ENCODE measurements around the gene RAB5B. TPM values are rescaled to one million over a fixed set of nuclear protein-coding genes. Genes with fewer than 3 reads are reported as not detected.

Gene RAB5B
- total RNA-seq, 1 experiment from 2014 or later = 102 TPM

GRCh38 chr12:55937981-55938380 lies 35.9 kb upstream of the RAB5B start:
- intact Hi-C loops (cut with micrococcal nuclease; ENCODE audit: unreplicated experiment) = no loop called here
- in situ Hi-C loops (cut with HindIII; ENCODE audit: low pct_unique_long_range_greater_than_20kb, low sequenced_read_pairs) = no loop called here
- BruUV-seq (replicated peaks) = no TSS peak
- peaks cover 7% of the 10 kb centered on the region; the same call in 1 of the 2 replicates for H3K27me3 ChIP-seq (ENCODE audit: control insufficient read depth, insufficient read depth, low read length)
- DNase-seq (ENCODE audit: low read depth, low spot score) (no peak), ATAC-seq (no peak)
- peaks cover 4% of the 10 kb centered on the region; the same call in 1 of the 2 replicates for H3K4me1 ChIP-seq (ENCODE audit: control insufficient read depth, insufficient read depth, low read length)
- H3K4me3 ChIP-seq (ENCODE audit: low read depth in 2 of 2, low read length in 2 of 2) = no peak overlapping the region
- TF ChIP-seq TCF7L2 (IDR thresholded peaks at IDR 0.05; ENCODE audit: low read depth, low read length) (no peak), POLR2AphosphoS5 (IDR thresholded peaks at IDR 0.05; ENCODE audit: low read depth, low read length) (no peak), SIN3A (IDR thresholded peaks at IDR 0.05; ENCODE audit: borderline replicate concordance, insufficient read depth, low read depth, low read length) (no peak)
- TF ChIP-seq, protein P1, sequence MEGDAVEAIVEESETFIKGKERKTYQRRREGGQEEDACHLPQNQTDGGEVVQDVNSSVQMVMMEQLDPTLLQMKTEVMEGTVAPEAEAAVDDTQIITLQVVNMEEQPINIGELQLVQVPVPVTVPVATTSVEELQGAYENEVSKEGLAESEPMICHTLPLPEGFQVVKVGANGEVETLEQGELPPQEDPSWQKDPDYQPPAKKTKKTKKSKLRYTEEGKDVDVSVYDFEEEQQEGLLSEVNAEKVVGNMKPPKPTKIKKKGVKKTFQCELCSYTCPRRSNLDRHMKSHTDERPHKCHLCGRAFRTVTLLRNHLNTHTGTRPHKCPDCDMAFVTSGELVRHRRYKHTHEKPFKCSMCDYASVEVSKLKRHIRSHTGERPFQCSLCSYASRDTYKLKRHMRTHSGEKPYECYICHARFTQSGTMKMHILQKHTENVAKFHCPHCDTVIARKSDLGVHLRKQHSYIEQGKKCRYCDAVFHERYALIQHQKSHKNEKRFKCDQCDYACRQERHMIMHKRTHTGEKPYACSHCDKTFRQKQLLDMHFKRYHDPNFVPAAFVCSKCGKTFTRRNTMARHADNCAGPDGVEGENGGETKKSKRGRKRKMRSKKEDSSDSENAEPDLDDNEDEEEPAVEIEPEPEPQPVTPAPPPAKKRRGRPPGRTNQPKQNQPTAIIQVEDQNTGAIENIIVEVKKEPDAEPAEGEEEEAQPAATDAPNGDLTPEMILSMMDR (IDR thresholded peaks at IDR 0.05) = no peak
- TF ChIP-seq, protein P2, sequence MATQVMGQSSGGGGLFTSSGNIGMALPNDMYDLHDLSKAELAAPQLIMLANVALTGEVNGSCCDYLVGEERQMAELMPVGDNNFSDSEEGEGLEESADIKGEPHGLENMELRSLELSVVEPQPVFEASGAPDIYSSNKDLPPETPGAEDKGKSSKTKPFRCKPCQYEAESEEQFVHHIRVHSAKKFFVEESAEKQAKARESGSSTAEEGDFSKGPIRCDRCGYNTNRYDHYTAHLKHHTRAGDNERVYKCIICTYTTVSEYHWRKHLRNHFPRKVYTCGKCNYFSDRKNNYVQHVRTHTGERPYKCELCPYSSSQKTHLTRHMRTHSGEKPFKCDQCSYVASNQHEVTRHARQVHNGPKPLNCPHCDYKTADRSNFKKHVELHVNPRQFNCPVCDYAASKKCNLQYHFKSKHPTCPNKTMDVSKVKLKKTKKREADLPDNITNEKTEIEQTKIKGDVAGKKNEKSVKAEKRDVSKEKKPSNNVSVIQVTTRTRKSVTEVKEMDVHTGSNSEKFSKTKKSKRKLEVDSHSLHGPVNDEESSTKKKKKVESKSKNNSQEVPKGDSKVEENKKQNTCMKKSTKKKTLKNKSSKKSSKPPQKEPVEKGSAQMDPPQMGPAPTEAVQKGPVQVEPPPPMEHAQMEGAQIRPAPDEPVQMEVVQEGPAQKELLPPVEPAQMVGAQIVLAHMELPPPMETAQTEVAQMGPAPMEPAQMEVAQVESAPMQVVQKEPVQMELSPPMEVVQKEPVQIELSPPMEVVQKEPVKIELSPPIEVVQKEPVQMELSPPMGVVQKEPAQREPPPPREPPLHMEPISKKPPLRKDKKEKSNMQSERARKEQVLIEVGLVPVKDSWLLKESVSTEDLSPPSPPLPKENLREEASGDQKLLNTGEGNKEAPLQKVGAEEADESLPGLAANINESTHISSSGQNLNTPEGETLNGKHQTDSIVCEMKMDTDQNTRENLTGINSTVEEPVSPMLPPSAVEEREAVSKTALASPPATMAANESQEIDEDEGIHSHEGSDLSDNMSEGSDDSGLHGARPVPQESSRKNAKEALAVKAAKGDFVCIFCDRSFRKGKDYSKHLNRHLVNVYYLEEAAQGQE (IDR thresholded peaks at IDR 0.05; ENCODE audit: insufficient read depth in 1 of 2, low read depth in 2 of 2, low read length in 1 of 2) = no peak
- CTCF ChIA-PET = interaction anchor here (0.9 kb wide), 1 partner anchor 81 kb away, joined by 3 read pairs; no protein-coding TSS in a partner anchor
- no peaks in the 10 kb centered on the region for H3K9me3 ChIP-seq (ENCODE audit: control insufficient read depth, insufficient read depth, low read depth, low read length)
- POLR2A ChIA-PET = no interaction called here
- H3K36me3 ChIP-seq (ENCODE audit: control insufficient read depth, insufficient read depth, low read length) = no peaks in the 10 kb centered on the region
- H3K27ac ChIP-seq (ENCODE audit: low read length) = no peak overlapping the region

DNA sequence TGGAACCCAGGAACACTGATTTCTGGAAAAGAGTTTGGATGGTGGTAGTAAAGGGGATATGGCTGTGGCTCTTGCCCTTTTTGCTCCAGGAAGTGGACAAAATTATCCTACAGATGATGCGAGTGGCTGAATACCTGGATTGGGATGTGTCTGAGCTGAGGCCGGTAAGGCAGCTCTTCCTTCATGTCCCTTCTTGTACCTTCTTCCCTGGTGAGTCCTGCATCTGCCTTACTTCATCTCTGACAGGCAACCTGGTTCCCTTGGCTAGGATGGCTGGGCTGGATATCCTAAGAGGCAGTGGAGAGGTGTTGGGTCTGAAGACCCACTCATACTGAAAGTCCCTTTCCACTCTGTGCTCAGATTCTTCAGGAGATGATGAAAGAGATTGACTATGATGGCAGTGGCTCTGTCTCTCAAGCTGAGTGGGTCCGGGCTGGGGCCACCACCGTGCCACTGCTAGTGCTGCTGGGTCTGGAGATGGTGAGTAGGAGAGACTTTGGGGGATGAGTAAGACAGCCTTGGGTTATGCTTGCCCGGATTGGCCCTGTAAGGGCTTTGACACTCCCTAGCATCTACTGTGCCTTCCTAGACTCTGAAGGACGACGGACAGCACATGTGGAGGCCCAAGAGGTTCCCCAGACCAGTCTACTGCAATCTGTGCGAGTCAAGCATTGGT lies 34.9 kb upstream of the RAB5B start:
- Histone ChIP-seq H3K4me3 (ENCODE audit: low read depth in 2 of 2, low read length in 2 of 2) (no peak overlapping the region), H3K36me3 (ENCODE audit: control insufficient read depth, insufficient read depth, low read length) (no peaks in the 10 kb centered on the region), H3K27ac (ENCODE audit: low read length) (no peak overlapping the region), H3K4me1 (ENCODE audit: control insufficient read depth, insufficient read depth, low read length) (peaks cover 4% of the 10 kb centered on the region; the same call in 1 of the 2 replicates), H3K9me3 (ENCODE audit: control insufficient read depth, insufficient read depth, low read depth, low read length) (no peaks in the 10 kb centered on the region), H3K27me3 (ENCODE audit: control insufficient read depth, insufficient read depth, low read length) (peaks cover under 1% of the 10 kb centered on the region; the same call in 1 of the 2 replicates)
- ChIA-PET POLR2A (no interaction called here), CTCF (interaction anchor here (1.6 to 2.0 kb wide), 2 partner anchors 8 to 200 kb away, joined by 11 read pairs; partner anchors contain the start of gene DGKA)
- BruUV-seq (replicated peaks) = no TSS peak
- intact Hi-C loops (cut with micrococcal nuclease; ENCODE audit: unreplicated experiment) = no loop called here
- no peak for DNase-seq (ENCODE audit: low read depth, low spot score)
- in situ Hi-C loops (cut with HindIII; ENCODE audit: low pct_unique_long_range_greater_than_20kb, low sequenced_read_pairs) = no loop called here
- ATAC-seq = no peak
- TF ChIP-seq, protein P1 (IDR thresholded peaks at IDR 0.05) = no peak
- no peak for TF ChIP-seq SIN3A (IDR thresholded peaks at IDR 0.05; ENCODE audit: borderline replicate concordance, insufficient read depth, low read depth, low read length)
- TF ChIP-seq TCF7L2 (IDR thresholded peaks at IDR 0.05; ENCODE audit: low read depth, low read length) = no peak
- TF ChIP-seq POLR2AphosphoS5 (IDR thresholded peaks at IDR 0.05; ENCODE audit: low read depth, low read length) = no peak
- TF ChIP-seq, protein P2 (IDR thresholded peaks at IDR 0.05; ENCODE audit: insufficient read depth in 1 of 2, low read depth in 2 of 2, low read length in 1 of 2) = no peak
